Erythroblast (primary cell): ENCODE data around the gene DYRK4.

Source experiments
- GATA1 ChIP-seq: IDR thresholded peaks from 2 replicates; pipeline ENCODE4 v1.6.1; 2011; ENCODE audit warnings: low read depth, mild to moderate bottlenecking, control low read depth, low read length, moderate library complexity
- POLR2A ChIP-seq: IDR thresholded peaks from 2 replicates; pipeline ENCODE4 v1.6.1; 2011; ENCODE audit warnings: mild to moderate bottlenecking, low read length

- no peak for TF ChIP-seq POLR2A
- TF ChIP-seq GATA1, result no peak
These were observed 16.8 kb upstream of the DYRK4 start for GRCh38 chr12:4545195-4545594.
